Small intestine (tissue), 7 donors: ENCODE results near the gene RPS6KA1. TPM values are rescaled to one million over a fixed set of nuclear protein-coding genes. Genes with fewer than 3 reads are reported as not detected.
"Not testable (repeated sequence)": the region's sequence is repeated elsewhere in the genome, so short reads cannot be mapped to it uniquely, and the experiment has no call there.

Experiments used
- DNase-seq, 2 donors: peaks; one replicate each; pipeline versions ENCODE4 v3.0.0 to v3.0.0-alpha.2; 2013
- FAIRE-seq: peaks from 2 replicates; lab custom pipeline; 2012; peaks lifted over from hg19 to GRCh38; lab: Jason Lieb, UNC
- H3K27ac ChIP-seq, 3 donors: one replicate each; pipeline ENCODE4 v1.5.1; 2013; ENCODE audit warnings: low read length in 2 of 3, mild to moderate bottlenecking in 2 of 3, control low read depth in 1 of 3, inconsistent platforms in 1 of 3, low read depth in 1 of 3, moderate library complexity in 1 of 3
- H3K27me3 ChIP-seq, 3 donors: one replicate each; pipeline ENCODE4 v1.6.1; 2013; ENCODE audit warnings: low read length in 3 of 3, inconsistent platforms in 1 of 3; ENCODE audit not compliant: control insufficient read depth in 3 of 3, insufficient read depth in 3 of 3
- H3K36me3 ChIP-seq, 3 donors: one replicate each; pipeline ENCODE4 v1.6.1; 2013; ENCODE audit warnings: low read length in 3 of 3, inconsistent platforms in 1 of 3, low read depth in 1 of 3, mild to moderate bottlenecking in 1 of 3, moderate library complexity in 1 of 3; ENCODE audit not compliant: control insufficient read depth in 3 of 3, insufficient read depth in 2 of 3
- H3K4me1 ChIP-seq, 3 donors: one replicate each; pipeline ENCODE4 v1.6.1; 2013; ENCODE audit warnings: low read length in 2 of 3, inconsistent platforms in 1 of 3, low read depth in 1 of 3, mild to moderate bottlenecking in 1 of 3, moderate library complexity in 1 of 3; ENCODE audit not compliant: control insufficient read depth in 3 of 3, insufficient read depth in 2 of 3
- H3K4me3 ChIP-seq, 3 donors: one replicate each; pipeline ENCODE4 v1.5.1; 2013; ENCODE audit warnings: low read length in 3 of 3, control low read depth in 1 of 3, inconsistent platforms in 1 of 3, low read depth in 1 of 3, mild to moderate bottlenecking in 1 of 3, moderate library complexity in 1 of 3
- H3K9me3 ChIP-seq, 2 donors: one replicate each; pipeline ENCODE4 v1.6.1; 2013; ENCODE audit warnings: low read depth in 1 of 2, low read length in 1 of 2; ENCODE audit not compliant: control insufficient read depth in 2 of 2, insufficient read depth in 1 of 2
- WGBS, 3 donors: extraction: QIAGEN DNeasy Blood & Tissue Kit; methylation state at CpG; one replicate each; pipeline ENCODE4 v1.1.7; 2013; 5-methylcytosine and 5-hydroxymethylcytosine counted together
- polyA plus RNA-seq, 4 donors: library from polyadenylated mRNA; stranded (reverse) in 3 of 4; unstranded in 1 of 4; fragments of 200-250 nt in 3 of 4; fragments of 120-200 nt in 1 of 4; gene quantifications; one replicate each; pipeline versions ENCODE4 v1.2.1 to v1.2.3, GENCODE V29; 2013
- donor health status: healthy with polysubstance abuse.
- donor health status: control.
- donor health status: control.
- donor health status: Bipolar disorder and iron deficiency.
- donor health status: healthy.

Gene RPS6KA1
- polyA plus RNA-seq, 4 donors, result 60.9 to 223 (median 139) TPM

GRCh38 chr1:26597629-26598039 lies 68.1 kb downstream of the RPS6KA1 start:
- DNase-seq (peak; percentile 60 to 61), FAIRE-seq (no peak)
- H3K4me3 ChIP-seq, result no peak overlapping the region
- 0 to 3% (median 2%) methylated on average over 2 of the region's 2 CpGs for WGBS, 3 donors
- no peaks in the 10 kb centered on the region for H3K9me3 ChIP-seq
- no peak overlapping the region for H3K27ac ChIP-seq
- no peaks in the 10 kb centered on the region for H3K27me3 ChIP-seq
- no peaks in the 10 kb centered on the region for H3K4me1 ChIP-seq
- H3K36me3 ChIP-seq, result no peaks in the 10 kb centered on the region

GRCh38 chr1:26598890-26599289 lies 69.3 kb downstream of the RPS6KA1 start:
- Histone ChIP-seq H3K27ac (no peak overlapping the region), H3K4me1 (no peaks in the 10 kb centered on the region), H3K4me3 (no peak overlapping the region), H3K9me3 (no peaks in the 10 kb centered on the region), H3K27me3 (no peaks in the 10 kb centered on the region), H3K36me3 (no peaks in the 10 kb centered on the region)
- no peak for FAIRE-seq
- no peak for DNase-seq
- 46 to 57% (median 49%) methylated on average over 3 of the region's 3 CpGs for WGBS, 3 donors

- FAIRE-seq (peak; percentile 86), DNase-seq (peak; percentile 77 to 80)
- WGBS, 3 donors, result 0 to 1% (median 0%) methylated on average over 2 of the region's 2 CpGs
- H3K9me3 ChIP-seq, result no peaks in the 10 kb centered on the region
- H3K27ac ChIP-seq, result no peak overlapping the region
- H3K4me3 ChIP-seq, result no peak overlapping the region
- no peaks in the 10 kb centered on the region for H3K4me1 ChIP-seq
- no peaks in the 10 kb centered on the region for H3K27me3 ChIP-seq
- no peaks in the 10 kb centered on the region for H3K36me3 ChIP-seq
Measured at GRCh38 chr1:26602378-26602959, 72.9 kb downstream of the RPS6KA1 start.

GRCh38 chr1:26603856-26604255 lies 74.3 kb downstream of the RPS6KA1 start:
- H3K4me1 ChIP-seq, result no peaks in the 10 kb centered on the region
- no peak overlapping the region for H3K27ac ChIP-seq
- H3K9me3 ChIP-seq, result no peaks in the 10 kb centered on the region
- FAIRE-seq (no peak), DNase-seq (no peak)
- 65 to 71% (median 71%) methylated on average over 4 of the region's 4 CpGs for WGBS, 3 donors
- no peaks in the 10 kb centered on the region for H3K27me3 ChIP-seq
- no peak overlapping the region for H3K4me3 ChIP-seq
- H3K36me3 ChIP-seq, result no peaks in the 10 kb centered on the region

- WGBS, 3 donors, result 71 to 73% (median 71%) methylated on average over 3 of the region's 3 CpGs
- no peaks in the 10 kb centered on the region for H3K27me3 ChIP-seq
- DNase-seq (no peak), FAIRE-seq (no peak)
- H3K36me3 ChIP-seq, result no peaks in the 10 kb centered on the region
- H3K9me3 ChIP-seq, result no peaks in the 10 kb centered on the region
- H3K4me1 ChIP-seq, result no peaks in the 10 kb centered on the region
- no peak overlapping the region for H3K4me3 ChIP-seq
- no peak overlapping the region for H3K27ac ChIP-seq
Measured at GRCh38 chr1:26607186-26607585, 77.6 kb downstream of the RPS6KA1 start.

- Histone ChIP-seq H3K36me3 (no peaks in the 10 kb centered on the region), H3K27ac (no peak overlapping the region), H3K27me3 (no peaks in the 10 kb centered on the region), H3K4me1 (no peaks in the 10 kb centered on the region), H3K4me3 (no peak overlapping the region), H3K9me3 (no peaks in the 10 kb centered on the region)
- WGBS, 3 donors, result 69 to 82% (median 73%) methylated on average over 4 of the region's 4 CpGs
- FAIRE-seq (no peak), DNase-seq (no peak)
Measured at GRCh38 chr1:26608895-26609294, 79.3 kb downstream of the RPS6KA1 start.

- no peaks in the 10 kb centered on the region for H3K27me3 ChIP-seq
- H3K9me3 ChIP-seq, result no peaks in the 10 kb centered on the region
- DNase-seq (no peak), FAIRE-seq (no peak)
- no peak overlapping the region for H3K27ac ChIP-seq
- H3K4me3 ChIP-seq, result no peak overlapping the region
- 41 to 75% (median 63%) methylated on average over 2 of the region's 2 CpGs for WGBS, 3 donors
- H3K36me3 ChIP-seq, result no peaks in the 10 kb centered on the region
- H3K4me1 ChIP-seq, result no peaks in the 10 kb centered on the region
Measured at GRCh38 chr1:26610781-26611180, 81.2 kb downstream of the RPS6KA1 start.

GRCh38 chr1:26612627-26613026 lies 83.1 kb downstream of the RPS6KA1 start:
- H3K27ac ChIP-seq, H3K4me3 ChIP-seq, H3K4me1 ChIP-seq, FAIRE-seq, H3K36me3 ChIP-seq, H3K9me3 ChIP-seq, DNase-seq, H3K27me3 ChIP-seq: not testable (repeated sequence)
- WGBS, 3 donors, result 87 to 95% (median 88%) methylated on average over 4 of the region's 4 CpGs
